ENCODE results near the gene MIDN. TPM values are rescaled to one million over a fixed set of nuclear protein-coding genes. Genes with fewer than 3 reads are reported as not detected.
"Not testable (repeated sequence)": the region's sequence is repeated elsewhere in the genome, so short reads cannot be mapped to it uniquely, and the experiment has no call there.

Gene MIDN
- total RNA-seq, 1 donor from 2014 or later = 325 TPM

- H3K27me3 Mint-ChIP-seq (ENCODE audit: unreplicated experiment) = peaks cover 2% of the 10 kb centered on the region
- H3K4me1 Mint-ChIP-seq (ENCODE audit: low read depth, unreplicated experiment) = no peaks in the 10 kb centered on the region
- TF ChIP-seq CTCF (IDR thresholded peaks at IDR 0.05; ENCODE audit: partially characterized antibody, unreplicated experiment) = no peak
- H3K27ac Mint-ChIP-seq (ENCODE audit: unreplicated experiment) = no peak overlapping the region
- peaks cover 5% of the 10 kb centered on the region for H3K9me3 Mint-ChIP-seq (ENCODE audit: unreplicated experiment)
- H3K4me3 Mint-ChIP-seq (ENCODE audit: unreplicated experiment) = no peak overlapping the region
- no peak for DNase-seq
- no peaks in the 10 kb centered on the region for H3K36me3 Mint-ChIP-seq (ENCODE audit: unreplicated experiment)
Observed at GRCh38 chr19:1299801-1300200, 51.4 kb downstream of the MIDN start.

- Mint-ChIP-seq H3K9me3 (ENCODE audit: unreplicated experiment) (peaks cover 5% of the 10 kb centered on the region), H3K4me1 (ENCODE audit: low read depth, unreplicated experiment) (no peaks in the 10 kb centered on the region), H3K27me3 (ENCODE audit: unreplicated experiment) (peaks cover 2% of the 10 kb centered on the region), H3K27ac (ENCODE audit: unreplicated experiment) (no peak overlapping the region), H3K36me3 (ENCODE audit: unreplicated experiment) (no peaks in the 10 kb centered on the region), H3K4me3 (ENCODE audit: unreplicated experiment) (no peak overlapping the region)
- DNase-seq = no peak
- TF ChIP-seq CTCF (IDR thresholded peaks at IDR 0.05; ENCODE audit: partially characterized antibody, unreplicated experiment) = no peak
Observed at GRCh38 chr19:1300744-1301490, 52.5 kb downstream of the MIDN start.

- no peak for DNase-seq
- TF ChIP-seq CTCF (IDR thresholded peaks at IDR 0.05; ENCODE audit: partially characterized antibody, unreplicated experiment) = no peak
- peaks cover 2% of the 10 kb centered on the region for H3K27me3 Mint-ChIP-seq (ENCODE audit: unreplicated experiment)
- H3K36me3 Mint-ChIP-seq (ENCODE audit: unreplicated experiment) = no peaks in the 10 kb centered on the region
- H3K4me3 Mint-ChIP-seq (ENCODE audit: unreplicated experiment) = peak overlapping the region; percentile 20
- H3K27ac Mint-ChIP-seq (ENCODE audit: unreplicated experiment) = no peak overlapping the region
- H3K4me1 Mint-ChIP-seq (ENCODE audit: low read depth, unreplicated experiment) = no peaks in the 10 kb centered on the region
- H3K9me3 Mint-ChIP-seq (ENCODE audit: unreplicated experiment) = peaks cover 2% of the 10 kb centered on the region
Observed at GRCh38 chr19:1302533-1303239, 54.3 kb downstream of the MIDN start.

GRCh38 chr19:1304197-1304924 lies 56.0 kb downstream of the MIDN start:
- peaks cover 2% of the 10 kb centered on the region for H3K9me3 Mint-ChIP-seq (ENCODE audit: unreplicated experiment)
- TF ChIP-seq CTCF (IDR thresholded peaks at IDR 0.05; ENCODE audit: partially characterized antibody, unreplicated experiment) = no peak
- no peak overlapping the region for H3K4me3 Mint-ChIP-seq (ENCODE audit: unreplicated experiment)
- H3K27me3 Mint-ChIP-seq (ENCODE audit: unreplicated experiment) = peaks cover 2% of the 10 kb centered on the region
- H3K4me1 Mint-ChIP-seq (ENCODE audit: low read depth, unreplicated experiment) = no peaks in the 10 kb centered on the region
- no peaks in the 10 kb centered on the region for H3K36me3 Mint-ChIP-seq (ENCODE audit: unreplicated experiment)
- DNase-seq = no peak
- no peak overlapping the region for H3K27ac Mint-ChIP-seq (ENCODE audit: unreplicated experiment)

- not testable (repeated sequence) for H3K4me3 Mint-ChIP-seq (ENCODE audit: unreplicated experiment); H3K27ac Mint-ChIP-seq (ENCODE audit: unreplicated experiment); H3K9me3 Mint-ChIP-seq (ENCODE audit: unreplicated experiment); H3K4me1 Mint-ChIP-seq (ENCODE audit: low read depth, unreplicated experiment); H3K36me3 Mint-ChIP-seq (ENCODE audit: unreplicated experiment); DNase-seq; H3K27me3 Mint-ChIP-seq (ENCODE audit: unreplicated experiment)
Observed at GRCh38 chr19:1305354-1305753, 57.0 kb downstream of the MIDN start.
